CD14-positive monocyte (primary cell): Measurements from ENCODE around the gene LAMA3. TPM values are rescaled to one million over a fixed set of nuclear protein-coding genes. Genes with fewer than 3 reads are reported as not detected.

Experiments
- DNase-seq, 3 donors: peaks; one replicate each; pipeline ENCODE4 v3.0.0-alpha.2; 2011 to 2022
- H2AFZ ChIP-seq: 2 replicates; pipeline ENCODE4 v1.6.0; 2012; ENCODE audit warnings: mild to moderate bottlenecking, low read depth, low read length, inconsistent platforms; ENCODE audit not compliant: insufficient read depth, poor library complexity, severe bottlenecking
- H3K27ac ChIP-seq, 2 donors: 1 replicate in 1 of 2; 2 replicates in 1 of 2; pipeline ENCODE4 v1.5.1; 2012 to 2013; ENCODE audit warnings: low read length in 2 of 2, control low read depth in 1 of 2, inconsistent platforms in 1 of 2, low read depth in 1 of 2, mild to moderate bottlenecking in 1 of 2
- H3K27me3 ChIP-seq, 2 donors: one replicate each; pipeline versions ENCODE4 v1.6.0 to v1.6.1; 2011 to 2013; ENCODE audit warnings: low read length in 2 of 2; ENCODE audit not compliant: control insufficient read depth in 2 of 2, insufficient read depth in 2 of 2
- H3K36me3 ChIP-seq, 2 donors: replicated peaks in 1 of 2; 1 replicate in 1 of 2; 2 replicates in 1 of 2; pipeline versions ENCODE4 v1.5.1 to v1.6.1; 2012 to 2013; ENCODE audit warnings: low read length in 2 of 2, control low read depth in 1 of 2, inconsistent platforms in 1 of 2, mild to moderate bottlenecking in 1 of 2; ENCODE audit not compliant: insufficient read depth in 2 of 2, control insufficient read depth in 1 of 2
- H3K4me1 ChIP-seq, 2 donors: 1 replicate in 1 of 2; 2 replicates in 1 of 2; pipeline versions ENCODE4 v1.5.1 to v1.6.1; 2012 to 2013; ENCODE audit warnings: low read length in 2 of 2, control low read depth in 1 of 2, inconsistent platforms in 1 of 2, mild to moderate bottlenecking in 1 of 2, moderate library complexity in 1 of 2; ENCODE audit not compliant: insufficient read depth in 2 of 2, control insufficient read depth in 1 of 2
- H3K4me2 ChIP-seq: replicated peaks from 2 replicates; pipeline ENCODE3; 2012; ENCODE audit warnings: low read length, moderate library complexity, mild to moderate bottlenecking; ENCODE audit not compliant: poor library complexity, severe bottlenecking; ENCODE audit errors: extremely low read depth
- H3K4me3 ChIP-seq, 3 experiments: fragments of 200-600 bp in 1 of 3; sonication (generic) in 1 of 3; replicated peaks in 1 of 3; 1 replicate in 2 of 3; 2 replicates in 1 of 3; pipeline ENCODE4 v1.5.1; 2011 to 2013; ENCODE audit warnings: low read length in 3 of 3, mild to moderate bottlenecking in 3 of 3, control low read depth in 2 of 3, low read depth in 2 of 3, inconsistent platforms in 1 of 3, moderate library complexity in 1 of 3
- H3K79me2 ChIP-seq: 2 replicates; pipeline ENCODE4 v1.6.0; 2012; ENCODE audit warnings: mild to moderate bottlenecking, control low read depth, inconsistent platforms, low read length, moderate library complexity; ENCODE audit not compliant: insufficient read depth
- H3K9ac ChIP-seq: 2 replicates; pipeline ENCODE4 v1.6.0; 2017; ENCODE audit warnings: low read length, mild to moderate bottlenecking; ENCODE audit not compliant: insufficient read depth, poor library complexity, severe bottlenecking
- H3K9me3 ChIP-seq, 2 donors: replicated peaks in 1 of 2; 1 replicate in 1 of 2; 2 replicates in 1 of 2; pipeline versions ENCODE4 v1.5.1 to v1.6.1; 2012 to 2013; ENCODE audit warnings: low read length in 2 of 2, control low read depth in 1 of 2; ENCODE audit not compliant: control insufficient read depth in 1 of 2, insufficient read depth in 1 of 2
- H4K20me1 ChIP-seq: 2 replicates; pipeline ENCODE4 v1.6.0; 2012; ENCODE audit warnings: mild to moderate bottlenecking, low read length, control low read depth, moderate library complexity; ENCODE audit not compliant: insufficient read depth
- H3K27ac Mint-ChIP-seq, 7 donors: one replicate each; pipeline ENCODE4 v1.8.0; 2020; ENCODE audit warnings: mild to moderate bottlenecking in 7 of 7, mixed read lengths in 7 of 7, moderate library complexity in 6 of 7, inconsistent platforms in 2 of 7
- H3K27me3 Mint-ChIP-seq, 3 donors: one replicate each; pipeline ENCODE4 v1.8.0; 2021 to 2022; ENCODE audit warnings: low read depth in 3 of 3, mild to moderate bottlenecking in 3 of 3, mixed read lengths in 3 of 3, moderate library complexity in 3 of 3, inconsistent platforms in 1 of 3
- H3K36me3 Mint-ChIP-seq, 2 donors: one replicate each; pipeline ENCODE4 v1.8.0; 2020; ENCODE audit warnings: mixed read lengths in 2 of 2, inconsistent platforms in 1 of 2, mild to moderate bottlenecking in 1 of 2
- H3K4me1 Mint-ChIP-seq: one replicate; pipeline ENCODE4 v1.8.0; 2020; ENCODE audit warnings: mild to moderate bottlenecking, mixed read lengths
- H3K4me3 Mint-ChIP-seq, 2 donors: one replicate each; pipeline ENCODE4 v1.8.0; 2020; ENCODE audit warnings: mild to moderate bottlenecking in 2 of 2, mixed read lengths in 2 of 2, moderate library complexity in 1 of 2
- H3K9me3 Mint-ChIP-seq, 7 donors: one replicate each; pipeline ENCODE4 v1.8.0; 2020 to 2022; ENCODE audit warnings: mixed read lengths in 7 of 7, mild to moderate bottlenecking in 6 of 7, moderate library complexity in 6 of 7, inconsistent platforms in 2 of 7
- CTCF ChIP-seq: fragments of 200-600 bp; IDR thresholded peaks from one replicate; pipeline ENCODE4 v1.8.0; 2022; ENCODE audit warnings: antibody characterized with exemption, mild to moderate bottlenecking
- WGBS: methylation state at CpG from one replicate; pipeline ENCODE4 v1.1.5; 2013; ENCODE audit warnings: missing lambda C conversion rate; ENCODE audit not compliant: insufficient coverage; 5-methylcytosine and 5-hydroxymethylcytosine counted together
- intact Hi-C, 2 donors: fragments of 100-400 bp; cut with micrococcal nuclease; formaldehyde crosslinking; loops; one replicate each; pipeline versions ENCODE4 v1.15.0 to v1.15.1; 2023
- polyA plus RNA-seq, 3 donors: library from polyadenylated mRNA; depleted of rRNA in 1 of 3; unstranded in 2 of 3; stranded (reverse) in 1 of 3; fragments of 300-500 nt in 2 of 3; fragments of >200 nt in 1 of 3; fragmentation: Illumina TruSeq in 2 of 3; gene quantifications; 1 replicate in 2 of 3; 2 replicates in 1 of 3; pipeline ENCODE4 v1.2.3, GENCODE V29; 2012 to 2021

Gene LAMA3
- polyA plus RNA-seq, 3 donors = not detected

GRCh38 chr18:23810396-23810795 lies 121.1 kb downstream of the LAMA3 start:
- H3K4me3 Mint-ChIP-seq = no peak overlapping the region
- intact Hi-C loops = loop anchor here in 1 of 2 donors (10.0 kb wide), 1 partner anchor 186 kb away; no protein-coding TSS in a partner anchor
- peaks cover 0 to 3% (median 0%) of the 10 kb centered on the region in 7 donors for H3K9me3 Mint-ChIP-seq

GRCh38 chr18:23811176-23811575 lies 121.9 kb downstream of the LAMA3 start:
- Histone ChIP-seq H2AFZ (no peak overlapping the region), H3K4me3 (no peak overlapping the region), H3K4me1 (no peaks in the 10 kb centered on the region), H3K9me3 (no peaks in the 10 kb centered on the region), H4K20me1 (no peaks in the 10 kb centered on the region), H3K27me3 (no peaks in the 10 kb centered on the region), H3K4me2 (no peak overlapping the region), H3K27ac (no peak overlapping the region), H3K36me3 (no peaks in the 10 kb centered on the region), H3K79me2 (no peaks in the 10 kb centered on the region), H3K9ac (no peak overlapping the region)
- intact Hi-C loops = loop anchor here in 1 of 2 donors (10.0 kb wide), 1 partner anchor 186 kb away; no protein-coding TSS in a partner anchor
- Mint-ChIP-seq H3K9me3 (peaks cover 0 to 3% (median 0%) of the 10 kb centered on the region in 7 donors), H3K27me3 (peaks cover 0 to 2% (median 1%) of the 10 kb centered on the region in 3 donors), H3K36me3 (no peaks in the 10 kb centered on the region), H3K4me3 (no peak overlapping the region), H3K27ac (no peak overlapping the region), H3K4me1 (no peaks in the 10 kb centered on the region)
- no peak for DNase-seq
- no peak for TF ChIP-seq CTCF
- 83% methylated on average over 2 of the region's 3 CpGs for WGBS

More at GRCh38 chr18:23810396-23810795, 121.1 kb downstream of the LAMA3 start:
- Histone ChIP-seq H4K20me1 (no peaks in the 10 kb centered on the region), H3K79me2 (no peaks in the 10 kb centered on the region), H3K9me3 (no peaks in the 10 kb centered on the region), H3K9ac (no peak overlapping the region), H3K36me3 (no peaks in the 10 kb centered on the region), H3K4me2 (no peak overlapping the region), H3K27me3 (no peaks in the 10 kb centered on the region), H3K4me1 (no peaks in the 10 kb centered on the region), H2AFZ (no peak overlapping the region), H3K27ac (no peak overlapping the region), H3K4me3 (no peak overlapping the region)
- TF ChIP-seq CTCF = no peak
- H3K27me3 Mint-ChIP-seq = peaks cover 0 to 2% (median 1%) of the 10 kb centered on the region in 3 donors
- no peaks in the 10 kb centered on the region for H3K4me1 Mint-ChIP-seq
- WGBS = 93% methylated on average over 2 of the region's 3 CpGs
- DNase-seq = no peak
- no peaks in the 10 kb centered on the region for H3K36me3 Mint-ChIP-seq
- peak overlapping the region in 1 of 7 donors; percentile 8 for H3K27ac Mint-ChIP-seq
